GM19238 (cell line): Measurements from ENCODE around the gene GMDS.

Experiments used
- DNase-seq: peaks from one replicate; pipeline ENCODE4 v3.0.0; 2011; ENCODE audit warnings: low spot score; ENCODE audit not compliant: insufficient read length

GMDS gene

GRCh38 chr6:2245103-2245876 lies at the start of gene GMDS:
Gene GMDS (minus strand): TSS chr6:2245605.
- DNase-seq, result peak; percentile 95

DNA sequence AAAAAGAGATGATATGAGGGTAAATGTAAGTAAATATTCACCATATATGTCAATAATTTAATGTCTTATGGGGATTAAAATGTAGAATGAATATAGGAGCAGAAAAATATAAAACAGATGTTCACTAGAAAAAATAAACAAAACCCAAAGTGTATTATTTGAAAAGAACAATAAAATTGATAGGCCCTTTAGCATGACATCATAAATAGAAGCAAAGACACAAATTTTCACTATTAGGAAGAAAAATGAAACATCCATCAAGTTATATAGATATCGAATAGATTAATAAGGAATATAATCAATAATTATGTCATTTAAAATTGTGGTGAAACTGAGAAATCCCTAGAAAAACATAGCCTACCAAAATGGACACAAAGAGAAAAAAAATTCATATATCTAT lies 40.1 kb upstream of the GMDS start:
- no peak for DNase-seq

- no peak for DNase-seq
Observed at GRCh38 chr6:2275892-2276242, 30.5 kb upstream of the GMDS start.

DNA sequence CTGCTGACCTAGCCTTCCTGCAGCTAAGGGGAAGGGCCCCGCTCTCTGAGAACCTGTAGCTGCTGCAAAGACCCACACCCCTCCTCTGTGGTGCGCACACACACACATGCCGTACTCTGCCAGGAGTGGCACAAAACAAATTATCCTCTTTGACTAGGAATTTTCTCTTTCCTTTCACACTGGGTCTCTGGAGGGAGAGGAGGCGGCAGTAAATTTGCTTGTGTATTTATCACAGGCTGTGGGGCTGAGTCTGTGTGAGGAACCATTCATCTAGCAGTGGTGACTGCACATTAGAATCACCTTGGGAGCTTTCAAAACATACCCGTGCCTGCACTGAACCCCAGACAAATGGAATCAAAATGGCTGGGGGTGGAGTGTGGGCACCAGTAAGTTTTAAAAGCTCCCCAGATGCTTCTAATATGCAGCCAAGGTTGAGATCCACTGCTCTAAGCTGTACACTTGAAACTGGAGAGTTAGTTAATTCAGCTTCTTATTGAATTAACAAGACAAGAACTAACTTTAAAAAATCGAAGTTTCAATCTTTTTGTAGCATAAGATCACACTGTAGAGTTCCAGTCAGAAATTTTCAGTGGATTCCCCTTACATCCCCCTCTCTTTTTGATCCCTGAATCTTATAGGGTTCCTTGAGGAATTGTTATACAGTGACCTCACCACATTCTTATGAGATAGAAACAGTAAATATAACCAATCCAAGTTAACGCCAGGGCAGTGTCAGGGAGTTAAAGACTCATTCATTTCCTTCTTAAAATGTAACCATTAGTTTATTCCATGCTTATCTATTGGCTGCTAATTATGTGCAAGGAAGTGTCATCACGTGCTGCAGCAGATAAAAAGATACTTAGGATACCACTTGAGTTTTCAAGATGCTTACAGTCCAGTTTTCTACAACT lies 29.8 kb upstream of the GMDS start:
- DNase-seq, result no peak

DNA sequence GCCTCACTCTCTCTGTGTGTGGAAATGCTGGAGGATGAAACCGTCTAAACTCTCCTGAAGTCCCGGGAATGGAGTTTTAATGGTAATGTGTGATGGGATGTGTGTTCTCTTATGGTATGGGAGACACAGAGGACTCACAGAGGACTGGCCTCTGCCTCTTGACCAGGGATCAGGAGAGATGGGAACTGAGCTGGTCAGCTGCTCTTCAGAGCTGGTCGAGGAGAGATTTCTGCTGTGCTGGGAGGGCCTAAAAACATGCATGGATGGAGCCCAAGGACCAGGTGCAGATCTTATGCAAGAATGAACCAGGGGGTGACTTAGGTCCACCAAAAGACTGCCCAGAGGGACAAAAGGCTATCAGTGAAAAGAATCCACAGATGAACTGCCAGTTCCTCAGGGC lies 27.3 kb upstream of the GMDS start:
- DNase-seq, result no peak

GRCh38 chr6:2270054-2270453 lies 24.6 kb upstream of the GMDS start:
- no peak for DNase-seq

- DNase-seq, result no peak
Observed at GRCh38 chr6:2266841-2267240, 21.4 kb upstream of the GMDS start.

DNA sequence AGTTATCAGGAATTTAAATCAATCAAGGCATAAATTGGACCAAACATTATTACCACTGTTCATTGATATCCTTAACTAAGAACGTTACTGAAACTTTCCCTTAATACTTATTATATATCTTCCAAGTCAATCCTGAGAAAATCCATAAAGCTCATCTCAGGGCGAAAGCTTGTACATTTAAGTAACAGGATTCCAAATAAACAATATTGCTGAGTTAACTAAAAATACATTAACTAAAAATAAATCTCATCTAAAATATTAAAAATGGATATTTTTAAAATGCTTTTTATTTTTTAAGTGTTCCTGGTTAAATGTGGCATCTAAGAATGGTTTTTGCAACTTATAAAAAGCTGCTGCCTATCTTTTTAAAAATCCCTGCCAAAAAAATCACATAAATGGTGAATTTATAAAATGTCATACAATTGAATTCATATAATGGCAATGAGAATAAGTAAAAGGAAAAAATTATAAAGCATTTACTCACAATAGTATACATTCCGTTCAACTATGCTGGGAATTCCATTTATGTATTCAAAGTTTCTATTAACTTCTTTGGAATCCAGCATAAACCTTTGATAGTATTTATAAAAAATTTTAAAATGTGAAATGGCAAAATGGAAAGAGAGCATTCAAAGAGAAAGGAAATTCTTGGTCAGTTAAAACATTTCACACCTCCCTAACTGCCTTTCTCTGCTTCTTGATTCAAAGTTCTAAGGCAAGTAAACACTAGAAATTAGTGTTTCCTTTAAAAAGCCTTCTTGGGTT lies 20.8 kb upstream of the GMDS start:
- no peak for DNase-seq

DNA sequence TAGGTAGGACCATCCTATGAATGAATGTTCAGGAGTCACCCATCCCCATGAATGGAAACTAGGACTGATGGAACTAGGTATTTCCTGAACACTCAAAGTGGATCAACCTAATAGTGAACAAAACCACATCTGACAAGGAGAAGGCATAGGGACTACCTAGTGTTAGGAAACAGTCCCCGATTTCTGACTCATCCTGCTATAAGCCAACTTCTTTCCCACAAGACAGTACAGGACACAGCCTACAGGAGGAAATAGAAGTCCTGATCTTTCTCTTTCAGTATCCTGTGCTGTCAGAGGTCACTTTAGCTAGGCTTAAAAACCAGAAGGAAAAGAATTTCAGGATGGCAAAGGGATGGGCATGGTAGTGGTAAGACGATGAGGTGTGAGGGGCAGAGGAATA lies 19.5 kb upstream of the GMDS start:
- no peak for DNase-seq

DNA sequence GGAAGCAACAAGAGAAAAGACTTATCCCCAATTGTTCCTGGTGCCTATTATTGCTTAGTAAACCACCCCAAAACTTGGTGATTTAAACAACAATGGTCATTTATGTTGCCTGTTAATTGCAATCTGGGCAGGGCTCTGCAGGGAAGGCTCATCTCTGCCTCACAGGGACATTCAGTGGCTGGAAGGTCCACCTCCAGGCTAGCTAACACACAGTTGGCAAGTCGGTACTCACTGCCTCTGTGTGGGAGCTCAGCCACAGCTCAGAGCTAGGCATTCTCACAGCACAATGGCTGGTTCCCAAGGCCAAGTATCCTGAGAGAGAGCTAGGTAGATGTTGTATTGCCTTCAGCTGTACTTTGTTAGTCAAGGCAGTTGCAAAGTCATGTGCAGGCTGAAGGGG lies 18.5 kb upstream of the GMDS start:
- no peak for DNase-seq

DNA sequence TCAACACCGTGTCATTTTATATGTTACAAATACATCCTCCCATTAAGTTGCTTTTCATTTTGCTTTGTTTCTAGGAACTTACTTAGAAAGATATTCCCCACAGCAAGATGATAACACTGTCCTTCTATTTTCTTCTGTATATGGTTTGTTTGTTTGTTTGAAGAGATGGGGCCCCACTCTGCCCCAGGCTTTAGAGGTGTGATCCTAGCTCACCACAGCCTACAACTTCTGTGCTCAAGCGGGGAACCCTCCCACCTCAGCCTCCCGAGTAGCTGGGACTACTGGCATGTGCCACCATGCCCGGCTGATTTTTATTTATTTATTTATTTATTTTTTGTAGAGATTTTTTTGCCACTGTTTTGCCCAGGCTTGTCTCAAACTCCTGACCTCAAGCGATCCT lies 14.2 kb upstream of the GMDS start:
- no peak for DNase-seq

GRCh38 chr6:2259002-2259494 lies 13.6 kb upstream of the GMDS start:
- no peak for DNase-seq

- no peak for DNase-seq
Observed at GRCh38 chr6:2258112-2258511, 12.7 kb upstream of the GMDS start.

GRCh38 chr6:2257363-2257762 lies 12.0 kb upstream of the GMDS start:
- no peak for DNase-seq

GRCh38 chr6:2254747-2255146 lies 9.3 kb upstream of the GMDS start:
- no peak for DNase-seq

DNA sequence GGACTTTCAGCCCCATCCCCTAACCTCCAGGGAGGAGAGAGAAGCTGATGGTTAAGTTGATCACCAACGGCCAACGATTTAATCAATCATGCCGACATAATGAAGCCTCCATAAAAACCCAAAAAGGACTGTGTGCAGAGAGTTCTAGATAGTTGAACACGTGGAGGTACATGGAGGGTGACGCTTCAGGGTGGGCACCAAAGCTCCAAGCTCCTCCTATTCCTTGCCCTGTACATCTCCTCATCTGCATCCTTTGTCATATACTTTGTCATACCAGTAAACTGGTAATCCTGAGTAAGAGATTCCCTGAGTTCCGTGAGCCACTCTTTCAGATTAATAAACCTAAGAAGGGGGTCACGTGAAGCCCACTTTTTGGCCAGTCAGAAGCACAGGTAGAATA lies 3.7 kb upstream of the GMDS start:
- DNase-seq, result no peak

- DNase-seq, result no peak
Observed at GRCh38 chr6:2247664-2248063, 2.3 kb upstream of the GMDS start.

- DNase-seq, result peak; percentile 29
Observed at GRCh38 chr6:2245877-2246863, 765 bp upstream of the GMDS start.

DNA sequence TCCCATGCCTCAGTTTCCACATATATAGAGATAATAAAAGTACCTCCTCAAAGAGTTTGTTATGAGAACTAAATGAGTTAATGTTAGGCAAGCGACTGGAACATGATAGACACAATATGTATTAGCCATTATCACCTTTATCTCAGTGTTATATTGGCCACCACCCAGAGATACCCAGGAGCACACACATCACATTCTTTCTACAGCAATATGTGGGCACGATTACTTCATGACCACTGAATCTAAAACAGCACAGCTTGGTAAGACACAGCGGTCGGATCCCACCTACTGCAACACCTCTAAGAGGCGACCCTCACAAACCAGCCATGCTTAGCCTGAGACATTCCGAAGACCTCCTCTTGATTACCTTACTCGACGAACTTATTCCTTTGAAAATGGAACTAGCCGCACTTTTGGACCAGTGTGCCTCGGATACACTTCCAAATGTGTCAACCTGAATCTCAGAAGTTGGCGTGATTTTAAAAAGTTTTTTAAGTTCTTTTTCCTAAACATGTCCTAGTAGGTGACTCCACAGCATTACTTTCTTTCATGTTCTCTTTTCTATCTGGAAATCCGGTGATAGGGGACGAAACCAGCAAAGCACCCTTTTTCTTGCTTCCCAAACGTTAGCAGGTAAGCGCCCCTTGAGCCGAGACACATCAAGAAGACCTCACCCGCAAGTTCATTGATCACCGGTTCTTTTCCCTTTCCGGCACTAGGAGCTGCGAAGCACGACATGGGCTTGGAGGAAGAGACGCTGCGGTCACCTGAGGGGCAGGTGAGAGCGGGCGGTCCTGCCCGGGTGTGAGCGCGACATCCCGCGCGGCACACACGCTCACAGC lies 923 bp downstream of the GMDS start:
- peak; percentile 10 for DNase-seq

GRCh38 chr6:2242311-2242710 lies 3.1 kb downstream of the GMDS start:
- no peak for DNase-seq
